SKM-1 treated with dmso at 0.1 percent for 144 hours (cell line): ENCODE measurements around the gene CTNNA3.

Source experiments
- DNase-seq: peaks from one replicate; lab custom pipeline; 2025; ENCODE audit not compliant: unreplicated experiment; lab: John Stamatoyannopoulos, UW

CTNNA3 gene

GRCh38 chr10:66943590-66943989 lies 752.4 kb downstream of the CTNNA3 start:
- no peak for DNase-seq

GRCh38 chr10:66942407-66942806 lies 753.6 kb downstream of the CTNNA3 start:
- DNase-seq: no peak

- DNase-seq: no peak
Observed at GRCh38 chr10:66941491-66941890, 754.5 kb downstream of the CTNNA3 start.

- DNase-seq: no peak
Observed at GRCh38 chr10:66940965-66941364, 755.0 kb downstream of the CTNNA3 start.

- no peak for DNase-seq
Observed at GRCh38 chr10:66934711-66935110, 761.3 kb downstream of the CTNNA3 start.

- no peak for DNase-seq
Observed at GRCh38 chr10:66931949-66932343, 764.0 kb downstream of the CTNNA3 start.

GRCh38 chr10:66931340-66931948 lies 764.6 kb downstream of the CTNNA3 start:
- peak; percentile 51 for DNase-seq

GRCh38 chr10:66929375-66929774 lies 766.6 kb downstream of the CTNNA3 start:
- DNase-seq: no peak

GRCh38 chr10:66928776-66929175 lies 767.2 kb downstream of the CTNNA3 start:
- no peak for DNase-seq

GRCh38 chr10:66927971-66928770 lies 767.8 kb downstream of the CTNNA3 start:
- DNase-seq: no peak

GRCh38 chr10:66927251-66927935 lies 768.6 kb downstream of the CTNNA3 start:
- DNase-seq: no peak

- no peak for DNase-seq
Observed at GRCh38 chr10:66926841-66927240, 769.2 kb downstream of the CTNNA3 start.

GRCh38 chr10:66925896-66926715 lies 769.9 kb downstream of the CTNNA3 start, which contains the start of gene LRRTM3:
Gene LRRTM3, plus strand, starts transcription at chr10:66926036.
- DNase-seq: peak; percentile 82

GRCh38 chr10:66925373-66925772 lies 770.6 kb downstream of the CTNNA3 start:
- no peak for DNase-seq

GRCh38 chr10:66924674-66925345 lies 771.2 kb downstream of the CTNNA3 start:
- no peak for DNase-seq

- DNase-seq: no peak
Observed at GRCh38 chr10:66919248-66919647, 776.7 kb downstream of the CTNNA3 start.

GRCh38 chr10:66917104-66917503 lies 778.9 kb downstream of the CTNNA3 start:
- DNase-seq: no peak

GRCh38 chr10:66916030-66916429 lies 780.0 kb downstream of the CTNNA3 start:
- no peak for DNase-seq

- DNase-seq: no peak
Observed at GRCh38 chr10:66910671-66911070, 785.3 kb downstream of the CTNNA3 start.

- no peak for DNase-seq
Observed at GRCh38 chr10:66892871-66893270, 803.1 kb downstream of the CTNNA3 start.

- DNase-seq: no peak
Observed at GRCh38 chr10:66888237-66888636, 807.8 kb downstream of the CTNNA3 start.
